Erythroblast (primary cell): ENCODE data around the gene ZNF219.

ENCODE experiments used
- DNase-seq, 2 experiments: peaks; one replicate each; lab custom pipeline; 2025; lab: John Stamatoyannopoulos, UW
- GATA1 ChIP-seq: IDR thresholded peaks from 2 replicates; pipeline ENCODE4 v1.6.1; 2011; ENCODE audit warnings: low read depth, mild to moderate bottlenecking, control low read depth, low read length, moderate library complexity
- POLR2A ChIP-seq: IDR thresholded peaks from 2 replicates; pipeline ENCODE4 v1.6.1; 2011; ENCODE audit warnings: mild to moderate bottlenecking, low read length

Gene ZNF219

GRCh38 chr14:21059842-21060613, 38.4 kb downstream of the ZNF219 start:
- no peak for DNase-seq
- TF ChIP-seq GATA1 (no peak), POLR2A (no peak)

- DNase-seq = no peak
- no peak for TF ChIP-seq GATA1
- TF ChIP-seq POLR2A = no peak
Observed at GRCh38 chr14:21058903-21059302, 39.6 kb downstream of the ZNF219 start.

DNA sequence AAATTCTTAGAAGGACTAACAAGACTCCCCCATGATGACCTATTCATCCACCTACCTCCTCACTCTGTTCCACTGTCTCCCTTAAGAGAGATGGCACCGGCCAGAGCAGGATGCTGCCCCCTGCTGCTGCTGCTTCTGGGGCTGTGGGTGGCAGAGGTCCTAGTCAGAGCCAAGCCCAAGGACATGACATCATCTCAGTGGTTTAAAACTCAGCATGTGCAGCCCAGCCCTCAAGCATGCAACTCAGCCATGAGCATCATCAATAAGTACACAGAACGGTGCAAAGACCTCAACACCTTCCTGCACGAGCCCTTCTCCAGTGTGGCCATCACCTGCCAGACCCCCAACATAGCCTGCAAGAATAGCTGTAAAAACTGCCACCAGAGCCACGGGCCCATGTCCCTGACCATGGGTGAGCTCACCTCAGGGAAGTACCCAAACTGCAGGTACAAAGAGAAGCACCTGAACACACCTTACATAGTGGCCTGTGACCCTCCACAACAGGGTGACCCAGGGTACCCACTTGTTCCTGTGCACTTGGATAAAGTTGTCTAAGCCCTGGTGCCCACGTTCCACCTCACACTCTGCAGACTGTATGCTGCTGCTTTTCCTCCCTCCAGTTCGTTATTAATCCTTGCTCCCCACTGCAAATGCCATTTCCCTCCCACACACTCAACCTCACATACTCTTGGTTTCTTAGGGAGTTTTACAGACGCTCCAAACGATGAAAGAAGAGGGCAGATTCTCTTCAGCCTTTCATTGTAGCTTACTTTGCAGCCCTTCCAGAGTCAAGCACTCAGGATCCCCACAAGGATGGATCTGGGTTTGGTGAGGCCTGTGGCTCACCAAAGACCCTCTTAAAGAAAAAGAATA, 40.4 kb downstream of the ZNF219 start, which contains the start of gene RNASE8:
Gene RNASE8, plus strand, starts transcription at position 20 of the 873 bp plus-strand sequence. Its CDS starts 71 bp downstream, at position 91.
- DNase-seq = no peak
- no peak for TF ChIP-seq GATA1
- TF ChIP-seq POLR2A = no peak

DNA sequence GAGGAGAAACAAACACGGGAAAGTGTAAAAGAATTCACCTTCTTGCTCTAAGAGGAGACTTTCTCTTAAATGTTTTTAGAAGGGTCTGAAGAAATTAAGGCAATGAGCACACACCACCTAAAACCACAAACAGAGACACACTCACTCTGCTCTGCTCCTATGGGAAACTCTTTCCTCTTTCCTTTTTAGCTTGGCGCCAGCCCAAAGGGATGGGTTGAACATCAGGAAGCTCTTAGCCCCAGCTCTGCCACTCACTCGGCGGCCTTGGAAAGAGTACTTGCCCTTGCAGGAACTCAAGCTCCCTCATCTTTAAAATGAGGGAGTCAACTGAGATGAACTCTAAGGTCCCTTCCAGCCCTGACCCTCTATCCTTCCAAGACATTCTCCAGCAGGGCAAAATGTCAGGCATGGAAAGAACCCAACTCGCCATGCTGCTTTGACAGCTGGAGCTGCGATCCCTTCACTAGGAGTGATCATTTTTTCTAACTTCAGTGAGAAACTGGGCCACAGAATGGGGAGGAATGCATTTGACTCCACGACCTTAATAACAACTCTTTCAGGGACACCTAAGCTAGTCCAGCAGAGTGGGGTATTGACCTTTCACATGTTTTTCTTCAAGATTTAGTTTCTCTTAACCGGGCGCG, 41.8 kb downstream of the ZNF219 start:
- no peak for TF ChIP-seq POLR2A
- no peak for TF ChIP-seq GATA1
- no peak for DNase-seq

GRCh38 chr14:21055432-21056117, 42.9 kb downstream of the ZNF219 start:
- no peak for DNase-seq
- TF ChIP-seq GATA1 (no peak), POLR2A (no peak)

GRCh38 chr14:21054768-21055145, 43.7 kb downstream of the ZNF219 start:
- DNase-seq = no peak
- TF ChIP-seq GATA1 = no peak
- no peak for TF ChIP-seq POLR2A

GRCh38 chr14:21054123-21054767, 44.2 kb downstream of the ZNF219 start:
- TF ChIP-seq POLR2A = no peak
- no peak for TF ChIP-seq GATA1
- DNase-seq = no peak

DNA sequence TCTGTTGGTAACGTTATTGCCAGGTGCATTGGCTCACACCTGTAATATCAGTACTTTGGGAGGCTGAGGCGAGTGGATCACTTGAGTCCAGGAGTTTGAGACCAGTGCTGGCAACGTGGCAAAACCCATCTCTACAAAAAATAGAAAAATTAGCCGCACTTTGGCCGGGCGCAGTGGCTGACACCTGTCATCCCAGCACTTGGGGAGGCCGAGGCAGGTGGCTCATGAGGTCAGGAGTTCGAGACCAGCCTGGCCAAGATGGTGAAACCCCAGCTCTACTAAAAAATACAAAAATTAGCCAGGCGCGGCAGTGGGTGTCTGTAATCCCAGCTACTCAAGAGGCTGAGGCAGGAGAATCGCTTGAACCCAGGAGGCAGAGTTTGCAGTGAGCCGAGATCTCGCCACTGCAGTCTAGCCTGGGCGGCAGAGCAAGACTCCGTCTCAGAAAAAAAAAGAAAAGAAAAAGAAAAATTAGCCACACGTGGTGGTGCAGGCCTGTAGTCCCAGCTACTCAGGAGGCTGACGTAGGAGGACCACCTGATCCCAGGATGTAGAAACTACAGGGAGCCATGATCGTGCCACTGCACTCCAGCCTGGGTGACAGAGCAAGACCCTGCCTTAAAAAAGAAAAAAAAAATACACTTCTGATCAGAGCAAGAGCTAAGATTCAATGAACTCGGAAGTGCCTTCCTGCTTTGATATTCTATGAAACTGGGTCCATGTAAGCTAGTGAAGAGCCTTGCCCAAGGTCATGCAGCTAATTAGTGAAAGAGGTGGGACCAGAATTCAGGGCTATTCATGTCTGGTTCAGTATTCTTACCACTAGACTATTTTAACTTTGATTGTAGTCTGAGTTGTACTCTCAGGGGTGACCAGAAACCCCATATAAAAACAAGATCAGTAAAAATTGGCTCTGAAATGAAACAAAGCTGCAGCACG, 45.0 kb downstream of the ZNF219 start:
- TF ChIP-seq POLR2A = no peak
- no peak for TF ChIP-seq GATA1
- DNase-seq = no peak

DNA sequence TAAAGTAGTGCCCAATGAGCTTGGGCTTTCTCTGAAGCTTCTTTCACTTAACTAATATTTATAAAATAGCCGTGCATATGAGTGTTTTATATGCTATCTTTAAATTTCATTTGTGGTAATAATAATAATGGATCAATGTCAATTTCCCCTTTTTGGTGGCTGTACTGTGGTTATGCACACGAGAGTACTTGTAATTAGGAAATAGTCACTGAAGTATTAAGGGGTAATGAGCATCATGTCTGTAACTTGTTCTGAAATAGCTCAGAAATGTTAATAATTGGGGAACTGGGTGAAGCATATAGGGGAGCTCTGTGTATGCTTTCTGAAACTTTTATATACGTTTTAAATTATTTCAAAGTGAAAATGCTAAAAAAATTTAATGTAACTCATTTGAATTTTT, 47.9 kb downstream of the ZNF219 start:
- TF ChIP-seq POLR2A (no peak), GATA1 (no peak)
- no peak for DNase-seq

- TF ChIP-seq GATA1 (no peak), POLR2A (no peak)
- DNase-seq = no peak
Observed at GRCh38 chr14:21049271-21049673, 49.2 kb downstream of the ZNF219 start.

- DNase-seq = no peak
- no peak for TF ChIP-seq GATA1
- TF ChIP-seq POLR2A = no peak
Observed at GRCh38 chr14:21048638-21049037, 49.8 kb downstream of the ZNF219 start.

DNA sequence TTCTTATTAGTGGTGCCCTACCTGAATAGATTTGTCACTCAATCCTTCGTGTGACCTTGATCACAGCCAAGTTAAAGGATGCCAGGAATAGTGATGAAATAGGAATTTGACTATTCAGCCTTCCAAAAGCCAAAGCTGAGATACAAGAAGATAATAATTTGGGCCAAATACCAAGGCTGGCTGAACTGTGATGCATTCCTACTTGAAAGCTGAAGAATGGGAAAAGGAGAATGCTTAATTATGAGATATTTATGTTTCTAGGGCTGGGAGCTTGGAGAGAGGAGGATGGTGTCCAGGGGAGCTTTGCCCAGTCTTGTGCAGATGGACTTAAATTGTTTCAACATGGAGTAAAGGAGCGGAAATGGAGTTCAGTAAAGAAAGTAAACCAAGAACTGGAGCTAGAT, 51.1 kb downstream of the ZNF219 start:
- no peak for DNase-seq
- TF ChIP-seq POLR2A (no peak), GATA1 (no peak)
